ENCODE results near the gene KRTAP15-1. TPM values are rescaled to one million over a fixed set of nuclear protein-coding genes. Genes with fewer than 3 reads are reported as not detected.

Gene KRTAP15-1
- total RNA-seq, 2 experiments from 2014 or later: not detected

DNA sequence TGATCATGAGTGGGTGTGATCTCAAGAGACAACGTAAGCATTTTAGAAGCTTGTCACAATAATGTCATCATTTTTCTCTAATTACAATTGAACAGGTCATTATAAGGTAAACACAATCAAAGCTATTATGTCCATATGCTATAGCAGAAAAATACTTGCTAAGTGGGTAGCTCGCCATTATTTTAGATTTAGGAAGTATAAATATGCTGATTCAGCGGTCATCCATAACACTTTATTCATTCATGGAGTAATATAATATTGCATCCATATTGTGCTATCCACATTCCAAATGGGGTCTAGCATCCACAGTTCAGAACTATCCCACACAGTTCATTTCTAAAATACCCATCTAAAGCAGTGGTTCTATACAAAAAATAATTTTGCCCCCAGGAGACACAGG is 8.4 kb downstream of the KRTAP15-1 start:
- ATAC-seq (ENCODE audit: low read depth) (no peak), DNase-seq (no peak)
- Mint-ChIP-seq H3K4me3 (no peak overlapping the region), H3K4me1 (peaks cover 3% of the 10 kb centered on the region), H3K27me3 (peaks cover 2% of the 10 kb centered on the region), H3K36me3 (no peaks in the 10 kb centered on the region), H3K27ac (no peak overlapping the region), H3K9me3 (no peaks in the 10 kb centered on the region)
- POLR2A ChIA-PET: interaction anchor here (0.6 kb wide), 1 partner anchor 102 kb away, joined by 3 read pairs; no protein-coding TSS in a partner anchor

DNA sequence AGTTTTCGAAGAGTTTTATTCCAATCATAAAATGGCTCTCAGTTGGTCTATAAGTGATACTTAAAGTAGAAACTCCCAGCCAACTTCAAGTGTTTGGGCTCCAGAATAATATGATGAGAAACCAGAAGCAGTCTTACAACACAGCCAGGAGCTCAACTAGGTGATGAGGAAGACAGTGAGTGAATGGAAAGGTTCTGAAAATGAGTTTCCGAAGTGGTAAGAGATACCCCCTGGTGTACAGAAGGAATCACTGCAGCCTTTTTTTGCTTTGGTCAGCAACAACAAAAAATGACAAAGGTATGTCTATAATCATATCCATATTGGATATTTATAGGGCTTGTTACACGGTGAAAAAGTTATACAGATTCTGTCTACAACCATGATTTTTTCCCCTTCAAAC is 23.6 kb downstream of the KRTAP15-1 start:
- H3K9me3 Mint-ChIP-seq: no peaks in the 10 kb centered on the region
- no peaks in the 10 kb centered on the region for H3K4me1 Mint-ChIP-seq
- H3K36me3 Mint-ChIP-seq: no peaks in the 10 kb centered on the region
- ATAC-seq (ENCODE audit: low read depth) (no peak), DNase-seq (no peak)
- no peak overlapping the region for H3K4me3 Mint-ChIP-seq
- H3K27ac Mint-ChIP-seq: no peak overlapping the region
- no peaks in the 10 kb centered on the region for H3K27me3 Mint-ChIP-seq
- POLR2A ChIA-PET: no interaction called here

DNA sequence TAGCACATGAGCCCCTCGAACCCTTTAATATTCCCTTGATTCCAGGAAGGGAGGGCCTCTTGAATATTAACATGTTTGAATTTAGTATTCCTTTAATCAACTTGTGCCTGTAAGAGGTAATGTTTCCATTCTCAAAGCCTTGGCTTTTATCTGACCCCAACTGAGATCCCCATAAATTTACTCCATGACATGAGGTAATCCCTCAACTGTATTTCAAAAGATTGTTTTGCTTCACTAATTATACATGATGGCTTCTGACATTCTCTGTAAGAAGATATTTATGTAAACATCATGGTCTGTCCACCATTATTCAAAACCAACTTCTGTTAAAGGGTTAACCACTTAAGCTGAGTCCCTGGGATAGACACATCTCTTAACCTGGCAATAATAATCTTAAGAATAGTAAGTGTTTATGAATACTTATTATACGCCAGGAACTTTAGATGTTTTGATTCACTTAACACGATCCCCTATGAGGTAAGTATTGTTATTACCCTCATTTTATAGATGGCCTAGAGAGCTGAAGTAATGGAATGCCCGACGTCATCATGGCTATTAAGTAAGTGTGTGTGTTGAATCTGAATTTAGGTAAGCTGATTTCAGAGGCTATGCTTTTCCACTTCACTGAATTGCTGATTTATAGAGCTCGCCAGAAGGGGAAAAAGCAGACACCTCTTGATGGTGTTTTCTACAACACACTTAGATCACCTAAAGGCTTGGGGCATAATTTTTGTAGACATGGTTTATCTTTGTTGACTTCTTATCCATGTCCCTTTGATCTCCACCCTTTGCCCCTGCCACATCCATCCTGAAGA is 29.0 kb downstream of the KRTAP15-1 start:
- Mint-ChIP-seq H3K36me3 (no peaks in the 10 kb centered on the region), H3K9me3 (no peaks in the 10 kb centered on the region), H3K27me3 (no peaks in the 10 kb centered on the region), H3K4me3 (no peak overlapping the region), H3K4me1 (no peaks in the 10 kb centered on the region), H3K27ac (no peak overlapping the region)
- POLR2A ChIA-PET: no interaction called here
- DNase-seq (no peak), ATAC-seq (ENCODE audit: low read depth) (no peak)

DNA sequence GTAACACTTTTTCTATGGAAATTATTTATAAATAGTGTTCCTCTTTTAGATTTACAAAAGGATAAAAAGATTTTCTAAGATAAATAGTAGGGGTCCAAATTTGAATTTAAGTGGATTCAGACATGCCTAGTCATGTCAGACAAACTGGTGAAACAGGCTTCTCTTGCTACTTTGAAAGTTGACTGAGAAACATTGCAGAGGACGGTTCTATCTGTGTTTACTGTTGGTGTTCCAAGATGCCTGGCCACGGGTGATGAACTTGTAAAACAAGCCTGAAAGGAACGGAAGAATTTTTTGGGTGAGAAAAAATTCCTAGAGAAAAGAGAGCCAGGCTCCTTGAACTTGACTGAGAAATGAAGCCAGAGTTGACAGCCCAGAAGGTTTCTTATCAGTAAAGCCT is 37.9 kb downstream of the KRTAP15-1 start:
- ATAC-seq (ENCODE audit: low read depth) (no peak), DNase-seq (no peak)
- Mint-ChIP-seq H3K4me3 (no peak overlapping the region), H3K36me3 (no peaks in the 10 kb centered on the region), H3K27me3 (no peaks in the 10 kb centered on the region), H3K9me3 (no peaks in the 10 kb centered on the region), H3K4me1 (no peaks in the 10 kb centered on the region), H3K27ac (no peak overlapping the region)
- POLR2A ChIA-PET: no interaction called here

DNA sequence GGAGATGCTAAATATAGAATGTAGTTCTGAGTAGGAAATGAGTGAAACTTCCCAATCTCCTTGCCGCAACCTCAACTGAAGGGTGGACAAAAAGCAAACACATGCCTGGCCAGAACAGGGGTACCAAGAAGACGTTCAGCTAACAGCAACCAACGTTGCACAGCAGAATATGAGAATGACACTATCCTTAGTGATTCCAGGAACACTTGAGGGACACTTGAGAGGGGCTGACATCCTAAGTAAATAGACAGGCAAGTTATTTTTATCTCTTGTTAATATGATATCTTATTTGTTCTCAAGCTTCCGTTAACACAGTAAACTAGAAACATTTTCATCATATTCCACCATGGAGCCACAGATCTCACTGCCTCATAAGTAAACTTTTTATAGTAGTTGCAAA is 39.2 kb downstream of the KRTAP15-1 start:
- POLR2A ChIA-PET: no interaction called here
- no peaks in the 10 kb centered on the region for H3K27me3 Mint-ChIP-seq
- H3K4me1 Mint-ChIP-seq: no peaks in the 10 kb centered on the region
- ATAC-seq (ENCODE audit: low read depth): no peak
- DNase-seq: no peak
- H3K27ac Mint-ChIP-seq: no peak overlapping the region
- no peaks in the 10 kb centered on the region for H3K9me3 Mint-ChIP-seq
- no peaks in the 10 kb centered on the region for H3K36me3 Mint-ChIP-seq
- no peak overlapping the region for H3K4me3 Mint-ChIP-seq

DNA sequence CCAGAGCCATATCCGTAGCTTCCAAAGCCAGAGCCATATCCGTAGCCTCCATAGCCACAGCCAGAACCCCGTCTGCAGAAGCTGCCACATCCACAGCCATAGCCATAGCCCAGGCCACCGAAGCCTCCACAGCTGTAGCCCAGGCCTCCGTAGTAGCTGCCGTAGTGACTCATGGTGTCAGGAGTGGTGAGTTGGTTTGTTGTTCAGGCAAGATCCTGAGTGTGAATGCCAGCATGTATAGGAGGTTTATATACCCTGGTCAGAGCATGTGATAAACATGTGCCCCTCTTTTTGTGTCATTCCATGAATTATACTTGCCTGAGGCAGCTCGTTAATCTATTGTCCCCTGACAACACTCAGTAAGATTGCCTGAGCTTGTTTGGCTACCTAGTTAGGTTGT is 40.1 kb downstream of the KRTAP15-1 start, which contains the start of gene KRTAP19-1:
Gene KRTAP19-1 (minus strand): TSS at position 223 of the 400 bp plus-strand sequence. CDS start 50 bp downstream, at position 173.
- Mint-ChIP-seq H3K9me3 (peaks cover 1% of the 10 kb centered on the region), H3K36me3 (no peaks in the 10 kb centered on the region), H3K27ac (no peak within 1 kb of the TSS), H3K27me3 (no peaks in the 10 kb centered on the region), H3K4me1 (no peaks in the 10 kb centered on the region), H3K4me3 (no peak within 1 kb of the TSS)
- DNase-seq (no peak), ATAC-seq (ENCODE audit: low read depth) (no peak)
- POLR2A ChIA-PET: no interaction called here

DNA sequence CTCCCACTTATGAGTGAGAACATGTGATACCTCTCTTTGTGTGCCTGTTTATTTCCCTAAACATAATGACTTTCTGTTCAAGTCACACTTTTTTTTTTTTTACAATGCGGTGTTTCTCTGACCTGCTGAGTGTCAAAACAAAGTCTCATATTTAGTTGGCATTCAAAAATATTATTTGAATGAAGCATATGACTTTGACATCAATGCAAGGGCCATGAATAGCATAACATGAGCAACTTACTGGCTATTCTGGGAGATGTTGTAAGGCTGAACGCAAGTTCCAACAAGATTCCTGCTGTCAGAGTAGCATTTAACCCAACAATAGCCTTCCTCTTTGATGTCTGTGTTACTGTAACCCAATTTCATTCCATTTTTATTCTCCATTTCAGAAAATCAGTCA is 42.1 kb downstream of the KRTAP15-1 start:
- DNase-seq: no peak
- Mint-ChIP-seq H3K27ac (no peak overlapping the region), H3K4me3 (no peak overlapping the region), H3K27me3 (no peaks in the 10 kb centered on the region), H3K36me3 (no peaks in the 10 kb centered on the region), H3K4me1 (no peaks in the 10 kb centered on the region), H3K9me3 (peaks cover 4% of the 10 kb centered on the region)
- POLR2A ChIA-PET: no interaction called here
- no peak for ATAC-seq (ENCODE audit: low read depth)

DNA sequence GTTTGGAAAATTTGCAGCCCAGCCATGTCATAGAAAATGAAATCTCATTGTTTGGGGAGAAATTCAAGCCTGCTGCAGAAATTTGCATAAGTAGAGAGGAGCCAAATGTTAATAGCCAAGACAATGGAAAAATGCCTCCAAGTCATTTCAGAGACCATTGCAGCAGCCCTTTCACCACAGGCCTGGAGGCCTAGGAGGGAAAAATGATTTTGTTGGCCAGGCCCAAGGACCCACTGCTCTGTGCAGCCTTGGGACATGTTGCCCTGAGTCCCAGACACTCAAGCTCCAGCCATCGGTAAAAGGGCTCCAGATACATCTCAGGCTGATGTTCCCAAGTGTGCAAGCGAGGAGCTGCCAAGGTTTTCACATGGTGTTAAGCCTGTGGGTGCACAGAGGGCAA is 46.1 kb downstream of the KRTAP15-1 start:
- DNase-seq (no peak), ATAC-seq (ENCODE audit: low read depth) (no peak)
- no peak overlapping the region for H3K4me3 Mint-ChIP-seq
- no peaks in the 10 kb centered on the region for H3K36me3 Mint-ChIP-seq
- POLR2A ChIA-PET: no interaction called here
- no peaks in the 10 kb centered on the region for H3K27me3 Mint-ChIP-seq
- H3K9me3 Mint-ChIP-seq: peaks cover 4% of the 10 kb centered on the region
- no peaks in the 10 kb centered on the region for H3K4me1 Mint-ChIP-seq
- no peak overlapping the region for H3K27ac Mint-ChIP-seq

DNA sequence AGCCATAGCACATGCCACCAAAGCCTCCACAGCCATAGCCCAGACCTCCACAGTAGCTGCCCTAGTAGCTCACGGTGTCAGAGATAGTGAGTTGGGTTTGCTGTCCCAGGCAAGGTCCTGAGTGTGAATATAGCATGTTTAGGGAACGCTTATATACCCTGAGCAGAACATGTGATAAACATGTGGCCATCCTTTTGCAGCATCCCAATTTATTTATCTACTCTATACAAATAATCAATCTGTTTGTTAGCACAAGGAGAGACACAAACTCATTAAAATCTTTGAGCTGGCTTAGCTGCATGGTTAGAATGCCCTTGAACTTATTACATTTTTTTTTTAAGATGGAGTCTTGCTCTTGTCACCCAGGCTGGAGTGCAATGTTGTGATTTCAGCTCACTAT is 47.3 kb downstream of the KRTAP15-1 start, which contains the start of gene KRTAP19-2:
Gene KRTAP19-2 (minus strand): TSS at position 101 of the 400 bp plus-strand sequence. CDS start 88 bp downstream, at position 13.
- no peak within 1 kb of the TSS for H3K27ac Mint-ChIP-seq
- H3K27me3 Mint-ChIP-seq: no peaks in the 10 kb centered on the region
- no peak for DNase-seq
- peaks cover 4% of the 10 kb centered on the region for H3K9me3 Mint-ChIP-seq
- POLR2A ChIA-PET: no interaction called here
- no peaks in the 10 kb centered on the region for H3K4me1 Mint-ChIP-seq
- H3K36me3 Mint-ChIP-seq: no peaks in the 10 kb centered on the region
- no peak within 1 kb of the TSS for H3K4me3 Mint-ChIP-seq
- ATAC-seq (ENCODE audit: low read depth): no peak

Other genes starting within 250 kb of the KRTAP15-1 start
- not detected for gene CLDN8, start 224.2 kb upstream of the KRTAP15-1 start, total RNA-seq
- gene KRTAP24-1, start 157.3 kb upstream of the KRTAP15-1 start, total RNA-seq: not detected
- not detected for gene KRTAP25-1, start 150.8 kb upstream of the KRTAP15-1 start, total RNA-seq
- not detected for gene KRTAP26-1, start 120.0 kb upstream of the KRTAP15-1 start, total RNA-seq
- not detected for gene KRTAP27-1, start 102.6 kb upstream of the KRTAP15-1 start, total RNA-seq
- not detected for gene KRTAP23-1, start 91.7 kb upstream of the KRTAP15-1 start, total RNA-seq
- gene KRTAP13-2, start 68.0 kb upstream of the KRTAP15-1 start, total RNA-seq: not detected
- not detected for gene KRTAP13-1, start 44.2 kb upstream of the KRTAP15-1 start, total RNA-seq
- not detected for gene KRTAP13-3, start 14.3 kb upstream of the KRTAP15-1 start, total RNA-seq
- not detected for gene KRTAP13-4, start 10.1 kb upstream of the KRTAP15-1 start, total RNA-seq
- not detected for gene KRTAP19-1, start 40.1 kb downstream of the KRTAP15-1 start, total RNA-seq
- not detected for gene KRTAP19-2, start 47.2 kb downstream of the KRTAP15-1 start, total RNA-seq
- not detected for gene KRTAP19-3, start 51.7 kb downstream of the KRTAP15-1 start, total RNA-seq
- gene KRTAP19-4, start 56.9 kb downstream of the KRTAP15-1 start, total RNA-seq: not detected
- gene KRTAP19-5, start 61.9 kb downstream of the KRTAP15-1 start, total RNA-seq: not detected
- gene KRTAP19-6, start 101.6 kb downstream of the KRTAP15-1 start, total RNA-seq: not detected
- gene KRTAP19-7, start 121.0 kb downstream of the KRTAP15-1 start, total RNA-seq: not detected
- gene KRTAP22-2, start 150.1 kb downstream of the KRTAP15-1 start, total RNA-seq: not detected
- gene KRTAP6-3, start 152.2 kb downstream of the KRTAP15-1 start, total RNA-seq: not detected
- not detected for gene KRTAP6-2, start 158.6 kb downstream of the KRTAP15-1 start, total RNA-seq
- gene KRTAP22-1, start 160.8 kb downstream of the KRTAP15-1 start, total RNA-seq: not detected
- gene KRTAP6-1, start 173.7 kb downstream of the KRTAP15-1 start, total RNA-seq: not detected
- gene KRTAP20-1, start 176.2 kb downstream of the KRTAP15-1 start, total RNA-seq: not detected
- gene KRTAP20-4, start 180.4 kb downstream of the KRTAP15-1 start, total RNA-seq: not detected
- gene KRTAP20-2, start 194.9 kb downstream of the KRTAP15-1 start, total RNA-seq: not detected
- not detected for gene KRTAP20-3, start 202.6 kb downstream of the KRTAP15-1 start, total RNA-seq